Suppressor macrophage treated with lipopolysaccharide for 4 hours (primary cell): ENCODE measurements around the gene SEPHS1.
"Not testable (repeated sequence)": the region's sequence is repeated elsewhere in the genome, so short reads cannot be mapped to it uniquely, and the experiment has no call there.

Experiments used
- DNase-seq: peaks from one replicate; pipeline ENCODE4 v3.0.0-alpha.2; 2020

The SEPHS1 gene

GRCh38 chr10:13356392-13356791 is 8.3 kb upstream of the SEPHS1 start:
- DNase-seq: no peak

GRCh38 chr10:13354783-13355182 is 6.7 kb upstream of the SEPHS1 start:
- DNase-seq: no peak

- no peak for DNase-seq
Measured at GRCh38 chr10:13352519-13352918, 4.4 kb upstream of the SEPHS1 start.

- DNase-seq: no peak
Measured at GRCh38 chr10:13351340-13351915, 3.3 kb upstream of the SEPHS1 start.

- DNase-seq: peak; percentile 57
Measured at GRCh38 chr10:13349463-13350274, 1.6 kb upstream of the SEPHS1 start.

- peak; percentile 85 for DNase-seq
Measured at GRCh38 chr10:13347500-13348156, 465 bp downstream of the SEPHS1 start.

GRCh38 chr10:13347043-13347499 is 1.0 kb downstream of the SEPHS1 start:
- peak; percentile 46 for DNase-seq

GRCh38 chr10:13346283-13347042 is 1.6 kb downstream of the SEPHS1 start:
- DNase-seq: no peak

- DNase-seq: no peak
Measured at GRCh38 chr10:13340626-13341376, 7.3 kb downstream of the SEPHS1 start.

GRCh38 chr10:13340068-13340467 is 8.0 kb downstream of the SEPHS1 start:
- no peak for DNase-seq

GRCh38 chr10:13338390-13339110 is 9.5 kb downstream of the SEPHS1 start:
- no peak for DNase-seq

- DNase-seq: no peak
Measured at GRCh38 chr10:13337827-13338196, 10.3 kb downstream of the SEPHS1 start.

- DNase-seq: no peak
Measured at GRCh38 chr10:13337128-13337826, 10.8 kb downstream of the SEPHS1 start.

- no peak for DNase-seq
Measured at GRCh38 chr10:13335881-13336280, 12.2 kb downstream of the SEPHS1 start.

GRCh38 chr10:13334556-13334955 is 13.5 kb downstream of the SEPHS1 start:
- DNase-seq: no peak

- no peak for DNase-seq
Measured at GRCh38 chr10:13331646-13332045, 16.4 kb downstream of the SEPHS1 start.

- DNase-seq: not testable (repeated sequence)
Measured at GRCh38 chr10:13330980-13331379, 17.1 kb downstream of the SEPHS1 start.

GRCh38 chr10:13329565-13329964 is 18.5 kb downstream of the SEPHS1 start:
- no peak for DNase-seq

GRCh38 chr10:13328613-13329012 is 19.5 kb downstream of the SEPHS1 start:
- no peak for DNase-seq

- DNase-seq: no peak
Measured at GRCh38 chr10:13328126-13328525, 20.0 kb downstream of the SEPHS1 start.

GRCh38 chr10:13327534-13327933 is 20.6 kb downstream of the SEPHS1 start:
- DNase-seq: no peak
